HepG2 (cell line): ENCODE results near the gene LRRC45. TPM values are rescaled to one million over a fixed set of nuclear protein-coding genes. Genes with fewer than 3 reads are reported as not detected.

ENCODE experiments used
- ATAC-seq: fragments of 200-7000 bp; cut with Tn5 transposase; 3 replicates; pipeline ENCODE4 v1.9.1; 2020; ENCODE audit warnings: mild to moderate bottlenecking, moderate library complexity
- BruUV-seq: library from RNA; stranded (reverse); fragments of 400-500 nt; replicated peaks from 2 replicates; lab custom pipeline; 2021; lab: Mats Ljungman, UMichigan
- CTCF ChIA-PET: fragments of 300-600 bp; formaldehyde crosslinking; extraction: SDS; loops from one replicate; lab custom pipeline; 2021; ENCODE audit warnings: low total read pairs, inconsistent platforms, low intra/inter-chr PET ratio; lab: Yijun Ruan, JAX
- POLR2A ChIA-PET: fragments of 350-600 bp; sonication (Branson Sonifier 250); formaldehyde crosslinking; loops from one replicate; lab custom pipeline; 2020; ENCODE audit warnings: antibody characterized with exemption, inconsistent platforms; lab: Yijun Ruan, JAX
- DNase-seq: peaks from one replicate; pipeline ENCODE4 v3.0.0-alpha.2; 2015; ENCODE audit warnings: low spot score
- FAIRE-seq: peaks from 3 replicates; lab custom pipeline; 2011; peaks lifted over from hg19 to GRCh38; lab: Jason Lieb, UNC
- H2AFZ ChIP-seq: one replicate; pipeline ENCODE4 v1.6.1; 2011; ENCODE audit warnings: low read length, inconsistent platforms
- H3K27ac ChIP-seq: fragments of 300-600 bp; 3 replicates; pipeline ENCODE4 v1.8.0; 2011; ENCODE audit warnings: mixed run types, mild to moderate bottlenecking, mixed read lengths, low read length, inconsistent platforms; ENCODE audit not compliant: insufficient read depth; ENCODE audit errors: extremely low read length
- H3K27me3 ChIP-seq, 2 experiments: fragments of 200-600 bp in 1 of 2; 2 replicates in 1 of 2; 3 replicates in 1 of 2; pipeline versions ENCODE4 v1.6.0 to v1.8.0; 2011; ENCODE audit warnings: low read length in 2 of 2, mild to moderate bottlenecking in 2 of 2, moderate library complexity in 2 of 2, inconsistent platforms in 1 of 2; ENCODE audit not compliant: insufficient read depth in 2 of 2, control insufficient read depth in 1 of 2
- H3K36me3 ChIP-seq, 2 experiments: fragments of 200-600 bp in 1 of 2; replicated peaks in 1 of 2; 2 replicates in 1 of 2; 3 replicates in 1 of 2; pipeline versions ENCODE4 v1.5.1 to v1.8.0; 2011; ENCODE audit warnings: low read length in 2 of 2, inconsistent platforms in 1 of 2; ENCODE audit not compliant: insufficient read depth in 2 of 2, control insufficient read depth in 1 of 2
- H3K4me1 ChIP-seq: 2 replicates; pipeline ENCODE4 v1.5.1; 2012; ENCODE audit warnings: low read length, inconsistent platforms; ENCODE audit not compliant: insufficient read depth
- H3K4me2 ChIP-seq: 2 replicates; pipeline ENCODE4 v1.6.0; 2011; ENCODE audit warnings: low read depth, low read length, inconsistent platforms
- H3K4me3 ChIP-seq, 3 experiments: fragments of 200-600 bp in 1 of 3; sonication (generic), shearing (Covaris generic) in 1 of 3; replicated peaks in 1 of 3; 2 replicates each; pipeline ENCODE4 v1.5.1; 2011 to 2016; ENCODE audit warnings: low read length in 3 of 3, inconsistent platforms in 2 of 3, low read depth in 2 of 3, mild to moderate bottlenecking in 2 of 3, control low read depth in 1 of 3, mixed read lengths in 1 of 3; ENCODE audit not compliant: insufficient read depth in 1 of 3
- H3K79me2 ChIP-seq: one replicate; pipeline ENCODE4 v1.6.1; 2011; ENCODE audit warnings: low read length, inconsistent platforms; ENCODE audit not compliant: insufficient read depth
- H3K9ac ChIP-seq: 2 replicates; pipeline ENCODE4 v1.6.0; 2011; ENCODE audit warnings: mild to moderate bottlenecking, low read depth, low read length, inconsistent platforms; ENCODE audit not compliant: insufficient read depth
- H3K9me3 ChIP-seq: 2 replicates; pipeline ENCODE4 v1.5.1; 2012; ENCODE audit warnings: mild to moderate bottlenecking, low read length
- H4K20me1 ChIP-seq: 2 replicates; pipeline ENCODE4 v1.6.0; 2011; ENCODE audit warnings: inconsistent platforms, mild to moderate bottlenecking, low read length, moderate library complexity; ENCODE audit not compliant: insufficient read depth
- FOXP1 ChIP-seq, 2 experiments: fragments of 450-650 bp in 1 of 2; IDR thresholded peaks; 2 replicates each; pipeline ENCODE4 v1.6.1; 2017 to 2018; ENCODE audit warnings: antibody characterized with exemption in 1 of 2
- GFI1 ChIP-seq: sonication (generic); formaldehyde crosslinking; IDR thresholded peaks from 2 replicates; pipeline ENCODE4 v1.5.0; 2020; ENCODE audit warnings: missing genetic modification reagents, mild to moderate bottlenecking, borderline replicate concordance
- KMT2A ChIP-seq: sonication (generic); formaldehyde crosslinking; IDR thresholded peaks from 2 replicates; pipeline ENCODE4 v1.4.0; 2020; ENCODE audit warnings: missing genetic modification reagents
- MTA1 ChIP-seq: sonication (generic); formaldehyde crosslinking; IDR thresholded peaks from 2 replicates; pipeline ENCODE4 v1.4.0; 2020; ENCODE audit warnings: missing genetic modification reagents, mild to moderate bottlenecking, borderline replicate concordance
- SIN3A ChIP-seq: IDR thresholded peaks from 2 replicates; pipeline ENCODE4 v1.6.1; 2011; ENCODE audit warnings: low read depth, mild to moderate bottlenecking, control low read depth, low read length, borderline replicate concordance
- SMARCE1 ChIP-seq: fragments of 450-650 bp; IDR thresholded peaks from 2 replicates; pipeline ENCODE4 v1.6.1; 2017; ENCODE audit warnings: borderline replicate concordance
- SOX13 ChIP-seq, 3 experiments: fragments of 450-650 bp in 1 of 3; sonication (generic) in 1 of 3; formaldehyde crosslinking in 1 of 3; IDR thresholded peaks in 2 of 3; conservative IDR thresholded peaks in 1 of 3; 2 replicates each; pipeline versions ENCODE4 v1.5.0 to v1.6.1; 2016 to 2020; ENCODE audit warnings: antibody characterized with exemption in 1 of 3, mild to moderate bottlenecking in 1 of 3, missing compliant biosample characterization in 1 of 3, missing genetic modification reagents in 1 of 3, moderate library complexity in 1 of 3
- WGBS: methylation state at CpG from one replicate; pipeline ENCODE4 v1.1.6; 2017; ENCODE audit warnings: low lambda C conversion rate; 5-methylcytosine and 5-hydroxymethylcytosine counted together
- in situ Hi-C: cut with HindIII; loops from 2 replicates; pipeline ENCODE4 v1.10.0; 2017; ENCODE audit warnings: low pct_unique_long_range_greater_than_20kb; ENCODE audit not compliant: extremely low pct_ligation_motif_present
- intact Hi-C: fragments of 100-400 bp; cut with micrococcal nuclease; formaldehyde crosslinking; loops from one replicate; pipeline ENCODE4 v1.10.0; 2022; ENCODE audit not compliant: unreplicated experiment
- polyA plus RNA-seq, 8 experiments: library from polyadenylated mRNA; depleted of rRNA in 3 of 8; stranded (reverse) in 7 of 8; unstranded in 1 of 8; fragments of >200 nt; fragmentation: Illumina TruSeq in 4 of 8; extraction: Trizol in 4 of 8; gene quantifications; 2 replicates each; pipeline versions ENCODE4 v1.2.1 to v1.2.3, GENCODE V29; 2011 to 2016; ENCODE audit warnings: low read depth in 4 of 8, missing spikeins in 1 of 8, mixed read lengths in 1 of 8; ENCODE audit not compliant: insufficient read depth in 1 of 8
- total RNA-seq, 5 experiments: library from RNA; depleted of rRNA; stranded (reverse); fragments of >200 nt; fragmentation: Illumina TruSeq; extraction: Trizol; gene quantifications; 2 replicates each; pipeline ENCODE4 v1.2.3, GENCODE V29; 2016; ENCODE audit warnings: low read depth in 1 of 5
- TF ChIP-seq, protein P1 (sequence below): sonication (generic); formaldehyde crosslinking; conservative IDR thresholded peaks from 2 replicates; pipeline ENCODE4 v1.4.0; 2020; ENCODE audit warnings: missing genetic modification reagents
- TF ChIP-seq, protein P2 (sequence below): sonication (generic); formaldehyde crosslinking; IDR thresholded peaks from 2 replicates; pipeline ENCODE4 v1.8.1; 2023; ENCODE audit warnings: missing genetic modification reagents, inconsistent platforms, borderline replicate concordance
- TF ChIP-seq, protein P3 (sequence below): IDR thresholded peaks from 2 replicates; pipeline ENCODE4 v1.6.1; 2016; ENCODE audit warnings: mild to moderate bottlenecking, missing biosample characterization, missing genetic modification reagents
- TF ChIP-seq, protein P4 (sequence below): sonication (generic); formaldehyde crosslinking; IDR thresholded peaks from 2 replicates; pipeline ENCODE4 v1.4.0; 2020; ENCODE audit warnings: missing genetic modification reagents, mild to moderate bottlenecking, borderline replicate concordance

The LRRC45 gene
- total and polyA plus RNA-seq, 2 of the 13 experiments (the other 11 are each of a cell fraction or from before 2014, with no cell fraction given): 11.6 to 48.1 TPM

DNA sequence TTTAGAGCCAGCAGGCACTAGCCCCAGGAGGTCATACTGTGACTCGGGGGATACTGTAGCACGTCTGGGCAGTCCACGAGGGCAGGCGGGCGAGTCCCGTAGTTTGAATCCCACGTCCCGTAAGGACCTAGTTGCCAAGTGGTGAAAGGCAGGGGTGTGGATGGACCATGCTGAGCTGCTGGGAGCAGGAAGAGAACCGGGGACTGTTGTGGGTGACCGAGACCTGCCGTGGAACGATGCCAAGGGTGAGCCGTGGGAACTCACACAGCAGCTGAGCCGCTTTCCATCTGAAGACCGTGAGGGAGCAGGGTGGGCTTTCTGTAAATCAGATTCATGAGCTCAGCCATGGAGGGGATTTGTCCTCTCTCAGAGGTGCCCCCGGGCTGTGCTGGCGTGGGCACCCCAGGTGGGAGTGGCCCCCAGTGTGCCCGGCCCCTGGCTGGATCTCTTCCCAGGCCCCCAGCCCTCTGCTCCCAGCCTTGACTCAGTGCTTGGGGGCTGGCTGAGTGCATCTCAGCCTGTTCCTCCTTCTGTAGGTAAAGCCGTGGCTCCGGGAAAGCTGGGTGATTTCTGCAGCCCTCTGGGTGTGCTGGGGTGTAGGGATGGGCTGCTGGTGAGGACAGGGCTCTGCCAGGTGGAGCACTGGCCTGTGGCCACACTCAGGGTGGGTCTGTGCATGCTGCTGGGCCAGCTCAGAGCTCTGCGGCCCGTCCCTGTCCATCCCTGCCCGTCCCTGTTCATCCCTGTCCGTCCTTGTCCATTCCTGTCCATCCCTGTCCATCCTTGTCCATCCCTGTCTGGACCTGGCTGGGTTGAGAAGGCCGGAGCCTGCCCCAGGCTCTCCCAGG lies 32.0 kb upstream of the LRRC45 start (continued):
- no peak for TF ChIP-seq SOX13 (IDR thresholded peaks at IDR 0.05)
- no peak for TF ChIP-seq SOX13 (CRISPR knock-in tag; conservative IDR thresholded peaks at IDR 0.05 in 1 of 2, IDR thresholded peaks at IDR 0.05 in 1 of 2)

DNA sequence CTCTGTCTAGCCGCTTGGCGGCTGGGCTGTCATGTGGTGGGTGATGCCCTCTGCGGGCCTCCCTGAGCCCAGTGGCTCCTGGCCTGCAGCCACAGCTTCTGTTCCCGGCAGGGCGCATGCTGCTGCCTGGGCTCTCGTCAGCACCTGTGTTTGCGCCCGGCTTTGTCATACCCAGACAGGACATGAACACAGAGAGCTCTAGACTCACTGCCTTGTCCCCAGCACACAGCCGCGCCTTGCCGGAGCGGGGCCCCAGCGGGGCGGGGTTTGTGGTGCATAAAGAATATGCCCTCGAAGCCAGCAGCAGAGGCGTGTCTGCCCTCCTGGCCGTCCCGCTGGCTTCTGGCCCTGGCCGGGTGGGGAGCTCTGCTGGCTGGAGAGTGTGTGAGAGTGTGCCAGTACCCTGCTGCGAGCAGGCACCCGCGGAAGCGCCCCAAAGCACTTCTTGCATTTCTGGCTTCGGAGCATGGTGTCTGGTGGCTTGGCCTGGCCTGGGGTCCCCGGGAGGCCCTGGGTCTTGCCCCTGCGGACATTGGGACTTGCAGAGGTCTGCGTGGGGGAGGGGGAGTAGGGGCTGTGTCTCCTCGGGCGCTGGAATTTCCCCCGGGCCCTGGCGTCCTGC lies 31.3 kb upstream of the LRRC45 start:
- no TSS peak for BruUV-seq
- H3K36me3 ChIP-seq: peaks cover 5 to 15% of the 10 kb centered on the region in 2 experiments; a peak in 4 of 5 replicates
- intact Hi-C loops: loop anchor here (1.0 kb wide), 4 partner anchors 9 to 46 kb away; partner anchors contain the start of genes ASPSCR1 and DCXR
- H3K4me2 ChIP-seq: peak overlapping the region; percentile 89
- H3K4me1 ChIP-seq: peaks cover 70% of the 10 kb centered on the region
- DNase-seq (peak; percentile 98), ATAC-seq (peak; percentile 66), FAIRE-seq (peak; percentile 81)
- H3K27ac ChIP-seq: peak overlapping the region; percentile 97
- H2AFZ ChIP-seq: no peak overlapping the region
- no peaks in the 10 kb centered on the region for H3K9me3 ChIP-seq
- H4K20me1 ChIP-seq: no peaks in the 10 kb centered on the region
- no peaks in the 10 kb centered on the region for H3K27me3 ChIP-seq
- H3K9ac ChIP-seq: peak overlapping the region; percentile 89
- 0% methylated on average over 15 of the region's 31 CpGs for WGBS
- CTCF ChIA-PET: interaction anchor here (1.4 to 2.7 kb wide), 4 partner anchors 9 to 32 kb away, joined by 3 to 33 read pairs (median 4); partner anchors contain the start of gene NOTUM
- peak overlapping the region; percentile 29 to 69 (median 44) for H3K4me3 ChIP-seq
- H3K79me2 ChIP-seq: peaks cover 46% of the 10 kb centered on the region
- POLR2A ChIA-PET: interaction anchor here (0.7 to 16.1 kb wide), 26 partner anchors 9 to 289 kb away, joined by 3 to 470 read pairs (median 7); partner anchors contain the start of genes ALYREF, ANAPC11, ASPSCR1 and CENPX
- in situ Hi-C loops: no loop called here
- peak; percentile 80; the same call in 1 of the 2 replicates for TF ChIP-seq MTA1
- no peak for TF ChIP-seq FOXP1 (IDR thresholded peaks at IDR 0.05)
- TF ChIP-seq FOXP1 (CRISPR knock-in tag; IDR thresholded peaks at IDR 0.05): peak; percentile 56; the same call in 1 of the 2 replicates
- TF ChIP-seq, protein P1, sequence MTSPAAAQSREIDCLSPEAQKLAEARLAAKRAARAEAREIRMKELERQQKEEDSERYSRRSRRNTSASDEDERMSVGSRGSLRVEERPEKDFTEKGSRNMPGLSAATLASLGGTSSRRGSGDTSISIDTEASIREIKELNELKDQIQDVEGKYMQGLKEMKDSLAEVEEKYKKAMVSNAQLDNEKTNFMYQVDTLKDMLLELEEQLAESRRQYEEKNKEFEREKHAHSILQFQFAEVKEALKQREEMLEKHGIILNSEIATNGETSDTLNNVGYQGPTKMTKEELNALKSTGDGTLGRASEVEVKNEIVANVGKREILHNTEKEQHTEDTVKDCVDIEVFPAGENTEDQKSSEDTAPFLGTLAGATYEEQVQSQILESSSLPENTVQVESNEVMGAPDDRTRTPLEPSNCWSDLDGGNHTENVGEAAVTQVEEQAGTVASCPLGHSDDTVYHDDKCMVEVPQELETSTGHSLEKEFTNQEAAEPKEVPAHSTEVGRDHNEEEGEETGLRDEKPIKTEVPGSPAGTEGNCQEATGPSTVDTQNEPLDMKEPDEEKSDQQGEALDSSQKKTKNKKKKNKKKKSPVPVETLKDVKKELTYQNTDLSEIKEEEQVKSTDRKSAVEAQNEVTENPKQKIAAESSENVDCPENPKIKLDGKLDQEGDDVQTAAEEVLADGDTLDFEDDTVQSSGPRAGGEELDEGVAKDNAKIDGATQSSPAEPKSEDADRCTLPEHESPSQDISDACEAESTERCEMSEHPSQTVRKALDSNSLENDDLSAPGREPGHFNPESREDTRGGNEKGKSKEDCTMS (CRISPR knock-in tag): no peak; the same call in 1 of the 2 replicates
- peak; percentile 36 for TF ChIP-seq GFI1 (CRISPR knock-in tag)
- TF ChIP-seq, protein P2, sequence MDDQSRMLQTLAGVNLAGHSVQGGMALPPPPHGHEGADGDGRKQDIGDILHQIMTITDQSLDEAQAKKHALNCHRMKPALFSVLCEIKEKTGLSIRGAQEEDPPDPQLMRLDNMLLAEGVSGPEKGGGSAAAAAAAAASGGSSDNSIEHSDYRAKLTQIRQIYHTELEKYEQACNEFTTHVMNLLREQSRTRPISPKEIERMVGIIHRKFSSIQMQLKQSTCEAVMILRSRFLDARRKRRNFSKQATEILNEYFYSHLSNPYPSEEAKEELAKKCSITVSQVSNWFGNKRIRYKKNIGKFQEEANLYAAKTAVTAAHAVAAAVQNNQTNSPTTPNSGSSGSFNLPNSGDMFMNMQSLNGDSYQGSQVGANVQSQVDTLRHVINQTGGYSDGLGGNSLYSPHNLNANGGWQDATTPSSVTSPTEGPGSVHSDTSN (CRISPR knock-in tag): peak; percentile 80; the same call in 1 of the 2 replicates
- TF ChIP-seq KMT2A (CRISPR knock-in tag): peak; percentile 69; the same call in 1 of the 2 replicates
- TF ChIP-seq, protein P3, sequence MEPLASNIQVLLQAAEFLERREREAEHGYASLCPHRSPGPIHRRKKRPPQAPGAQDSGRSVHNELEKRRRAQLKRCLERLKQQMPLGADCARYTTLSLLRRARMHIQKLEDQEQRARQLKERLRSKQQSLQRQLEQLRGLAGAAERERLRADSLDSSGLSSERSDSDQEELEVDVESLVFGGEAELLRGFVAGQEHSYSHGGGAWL (CRISPR knock-in tag): peak; percentile 89; the same call in 1 of the 2 replicates
- peak; percentile 33; the same call in 1 of the 2 replicates for TF ChIP-seq SIN3A
- TF ChIP-seq SMARCE1: no peak
- TF ChIP-seq, protein P4, sequence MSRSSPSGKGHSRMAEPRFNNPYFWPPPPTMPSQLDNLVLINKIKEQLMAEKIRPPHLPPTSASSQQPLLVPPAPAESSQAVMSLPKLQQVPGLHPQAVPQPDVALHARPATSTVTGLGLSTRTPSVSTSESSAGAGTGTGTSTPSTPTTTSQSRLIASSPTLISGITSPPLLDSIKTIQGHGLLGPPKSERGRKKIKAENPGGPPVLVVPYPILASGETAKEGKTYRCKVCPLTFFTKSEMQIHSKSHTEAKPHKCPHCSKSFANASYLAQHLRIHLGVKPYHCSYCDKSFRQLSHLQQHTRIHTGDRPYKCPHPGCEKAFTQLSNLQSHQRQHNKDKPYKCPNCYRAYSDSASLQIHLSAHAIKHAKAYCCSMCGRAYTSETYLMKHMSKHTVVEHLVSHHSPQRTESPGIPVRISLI (CRISPR knock-in tag): no peak
